Amniotic epithelial cell (primary cell): ENCODE data around the gene CADM4.
A peak's percentile ranks its signal among the peaks of the same experiment; 100 is the strongest.

ENCODE experiments used
- DNase-seq: peaks from one replicate; pipeline ENCODE4 v3.0.0-alpha.2; 2010; ENCODE audit warnings: low read depth

Gene CADM4

GRCh38 chr19:43634068-43634467 lies 5.6 kb downstream of the CADM4 start:
- no peak for DNase-seq

GRCh38 chr19:43633520-43633919 lies 6.1 kb downstream of the CADM4 start:
- no peak for DNase-seq

- no peak for DNase-seq
Observed at GRCh38 chr19:43631491-43631890, 8.2 kb downstream of the CADM4 start.

GRCh38 chr19:43628646-43629326 lies 10.9 kb downstream of the CADM4 start:
- no peak for DNase-seq

GRCh38 chr19:43626838-43627237 lies 12.8 kb downstream of the CADM4 start:
- DNase-seq, result no peak

GRCh38 chr19:43625918-43626579 lies 13.6 kb downstream of the CADM4 start:
- DNase-seq, result peak; percentile 38

- DNase-seq, result peak; percentile 74
Observed at GRCh38 chr19:43624933-43625332, 14.7 kb downstream of the CADM4 start.

GRCh38 chr19:43623889-43624670 lies 15.6 kb downstream of the CADM4 start:
- no peak for DNase-seq

GRCh38 chr19:43622956-43623355 lies 16.7 kb downstream of the CADM4 start:
- DNase-seq, result no peak

- no peak for DNase-seq
Observed at GRCh38 chr19:43622070-43622469, 17.6 kb downstream of the CADM4 start.

GRCh38 chr19:43620061-43621001 lies 19.3 kb downstream of the CADM4 start:
- no peak for DNase-seq

GRCh38 chr19:43619262-43620060 lies 20.2 kb downstream of the CADM4 start, which contains the start of gene ZNF428:
Gene ZNF428 (minus strand): TSS chr19:43619629. CDS start chr19:43614304, 5,325 bp downstream.
- DNase-seq, result peak; percentile 85

GRCh38 chr19:43618921-43619261 lies 20.8 kb downstream of the CADM4 start:
- DNase-seq, result peak; percentile 22

GRCh38 chr19:43616954-43617353 lies 22.7 kb downstream of the CADM4 start:
- DNase-seq, result no peak

- DNase-seq, result no peak
Observed at GRCh38 chr19:43616306-43616705, 23.3 kb downstream of the CADM4 start.

- DNase-seq, result no peak
Observed at GRCh38 chr19:43612374-43612773, 27.3 kb downstream of the CADM4 start.

GRCh38 chr19:43611788-43612187 lies 27.9 kb downstream of the CADM4 start, which contains the start of gene SRRM5:
Gene SRRM5 (plus strand): TSS chr19:43612088. CDS start chr19:43612122, 34 bp downstream.
- no peak for DNase-seq

- DNase-seq, result peak; percentile 56
Observed at GRCh38 chr19:43610493-43610892, 29.2 kb downstream of the CADM4 start.

- DNase-seq, result no peak
Observed at GRCh38 chr19:43609872-43610271, 29.8 kb downstream of the CADM4 start.

GRCh38 chr19:43607238-43608205 lies 32.1 kb downstream of the CADM4 start:
- no peak for DNase-seq
